Hepatocyte (in vitro differentiated cells): ENCODE results near the gene DEFB126.

Experiments used
- EZH2 ChIP-seq: fragments of 200-600 bp; sonication (generic); IDR thresholded peaks from 2 replicates; pipeline ENCODE4 v1.6.1; 2016; ENCODE audit warnings: antibody characterized with exemption, mild to moderate bottlenecking, borderline replicate concordance
- TF ChIP-seq, protein P1 (sequence below): fragments of 200-600 bp; sonication (generic); IDR thresholded peaks from 2 replicates; pipeline ENCODE4 v1.5.1; 2016; ENCODE audit warnings: antibody characterized with exemption, mild to moderate bottlenecking; ENCODE audit not compliant: poor library complexity

GRCh38 chr20:152131-152530, 9.7 kb downstream of the DEFB126 start:
- TF ChIP-seq, protein P1, sequence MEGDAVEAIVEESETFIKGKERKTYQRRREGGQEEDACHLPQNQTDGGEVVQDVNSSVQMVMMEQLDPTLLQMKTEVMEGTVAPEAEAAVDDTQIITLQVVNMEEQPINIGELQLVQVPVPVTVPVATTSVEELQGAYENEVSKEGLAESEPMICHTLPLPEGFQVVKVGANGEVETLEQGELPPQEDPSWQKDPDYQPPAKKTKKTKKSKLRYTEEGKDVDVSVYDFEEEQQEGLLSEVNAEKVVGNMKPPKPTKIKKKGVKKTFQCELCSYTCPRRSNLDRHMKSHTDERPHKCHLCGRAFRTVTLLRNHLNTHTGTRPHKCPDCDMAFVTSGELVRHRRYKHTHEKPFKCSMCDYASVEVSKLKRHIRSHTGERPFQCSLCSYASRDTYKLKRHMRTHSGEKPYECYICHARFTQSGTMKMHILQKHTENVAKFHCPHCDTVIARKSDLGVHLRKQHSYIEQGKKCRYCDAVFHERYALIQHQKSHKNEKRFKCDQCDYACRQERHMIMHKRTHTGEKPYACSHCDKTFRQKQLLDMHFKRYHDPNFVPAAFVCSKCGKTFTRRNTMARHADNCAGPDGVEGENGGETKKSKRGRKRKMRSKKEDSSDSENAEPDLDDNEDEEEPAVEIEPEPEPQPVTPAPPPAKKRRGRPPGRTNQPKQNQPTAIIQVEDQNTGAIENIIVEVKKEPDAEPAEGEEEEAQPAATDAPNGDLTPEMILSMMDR: no peak
- no peak for TF ChIP-seq EZH2
